AG04449 (cell line): ENCODE data around the gene NRG2.

Source experiments
- CTCF ChIA-PET: fragments of 350-600 bp; formaldehyde crosslinking; extraction: SDS; loops from one replicate; lab custom pipeline; 2021; ENCODE audit warnings: antibody characterized with exemption; lab: Yijun Ruan, JAX
- POLR2A ChIA-PET: fragments of 400-600, 350-600 bp; formaldehyde crosslinking; extraction: SDS; loops from one replicate; lab custom pipeline; 2020; ENCODE audit warnings: antibody characterized with exemption, inconsistent platforms; lab: Yijun Ruan, JAX
- DNase-seq: peaks from one replicate; pipeline ENCODE4 v3.0.0-alpha.2; 2010; ENCODE audit warnings: low read depth, low spot score
- H3K4me3 ChIP-seq: 2 replicates; pipeline ENCODE4 v1.5.1; 2011; ENCODE audit warnings: low read depth, mild to moderate bottlenecking, control low read depth, low read length
- TF ChIP-seq, protein P1 (sequence below): IDR thresholded peaks from one replicate; pipeline ENCODE4 v1.5.1; 2011; ENCODE audit warnings: mild to moderate bottlenecking, moderate library complexity, low read length, control low read depth, inconsistent platforms; ENCODE audit not compliant: insufficient read depth; ENCODE audit errors: missing control alignments

Gene NRG2

DNA sequence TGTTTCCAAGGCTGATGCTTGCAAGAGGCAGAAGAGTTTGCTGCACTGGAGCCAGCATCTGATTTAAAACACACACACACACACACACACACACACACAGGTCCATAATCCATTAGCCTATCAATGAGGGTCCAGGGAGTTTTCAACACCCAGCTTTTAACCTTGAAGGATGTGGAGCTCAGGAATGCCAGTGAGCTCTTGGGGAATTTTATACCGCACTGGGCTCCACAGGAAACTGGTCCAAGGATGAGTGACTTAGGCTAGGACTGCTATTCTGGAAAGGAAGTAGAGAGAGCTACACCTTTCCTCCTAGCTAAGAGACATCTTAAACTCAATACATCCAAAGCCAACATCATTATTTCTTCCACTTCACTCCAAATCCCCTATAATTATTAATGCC is 942 bp upstream of the NRG2 start:
- TF ChIP-seq, protein P1, sequence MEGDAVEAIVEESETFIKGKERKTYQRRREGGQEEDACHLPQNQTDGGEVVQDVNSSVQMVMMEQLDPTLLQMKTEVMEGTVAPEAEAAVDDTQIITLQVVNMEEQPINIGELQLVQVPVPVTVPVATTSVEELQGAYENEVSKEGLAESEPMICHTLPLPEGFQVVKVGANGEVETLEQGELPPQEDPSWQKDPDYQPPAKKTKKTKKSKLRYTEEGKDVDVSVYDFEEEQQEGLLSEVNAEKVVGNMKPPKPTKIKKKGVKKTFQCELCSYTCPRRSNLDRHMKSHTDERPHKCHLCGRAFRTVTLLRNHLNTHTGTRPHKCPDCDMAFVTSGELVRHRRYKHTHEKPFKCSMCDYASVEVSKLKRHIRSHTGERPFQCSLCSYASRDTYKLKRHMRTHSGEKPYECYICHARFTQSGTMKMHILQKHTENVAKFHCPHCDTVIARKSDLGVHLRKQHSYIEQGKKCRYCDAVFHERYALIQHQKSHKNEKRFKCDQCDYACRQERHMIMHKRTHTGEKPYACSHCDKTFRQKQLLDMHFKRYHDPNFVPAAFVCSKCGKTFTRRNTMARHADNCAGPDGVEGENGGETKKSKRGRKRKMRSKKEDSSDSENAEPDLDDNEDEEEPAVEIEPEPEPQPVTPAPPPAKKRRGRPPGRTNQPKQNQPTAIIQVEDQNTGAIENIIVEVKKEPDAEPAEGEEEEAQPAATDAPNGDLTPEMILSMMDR, result no peak
- DNase-seq, result no peak
- ChIA-PET POLR2A (no interaction called here), CTCF (interaction anchor here (0.6 to 2.6 kb wide), 11 partner anchors 9 to 112 kb away, joined by 3 to 7 read pairs (median 4); no protein-coding TSS in a partner anchor)
- H3K4me3 ChIP-seq, result no peak overlapping the region

DNA sequence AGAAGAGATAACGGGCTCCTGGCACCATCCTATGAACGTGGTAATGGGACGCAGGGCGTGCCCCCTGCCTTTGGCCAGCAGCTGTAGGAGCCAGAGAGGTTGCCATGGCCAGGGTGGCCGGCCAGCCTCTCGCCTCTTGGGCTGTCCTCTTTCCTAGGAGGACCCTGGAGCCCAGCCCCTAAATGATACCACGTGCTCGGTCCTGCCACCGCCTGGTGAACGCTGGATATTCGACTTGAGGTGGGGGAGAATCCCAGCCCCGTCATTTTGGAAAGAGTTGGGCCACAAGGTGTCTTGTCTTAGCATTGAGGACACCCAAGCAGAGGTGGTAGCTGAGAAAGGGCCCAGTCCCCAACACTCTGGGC is 391 bp upstream of the NRG2 start:
- ChIA-PET POLR2A (no interaction called here), CTCF (interaction anchor here (0.6 to 2.6 kb wide), 14 partner anchors 9 to 211 kb away, joined by 3 to 7 read pairs (median 4); no protein-coding TSS in a partner anchor)
- DNase-seq, result no peak
- TF ChIP-seq, protein P1, result no peak
- H3K4me3 ChIP-seq, result peak overlapping the region; percentile 63

DNA sequence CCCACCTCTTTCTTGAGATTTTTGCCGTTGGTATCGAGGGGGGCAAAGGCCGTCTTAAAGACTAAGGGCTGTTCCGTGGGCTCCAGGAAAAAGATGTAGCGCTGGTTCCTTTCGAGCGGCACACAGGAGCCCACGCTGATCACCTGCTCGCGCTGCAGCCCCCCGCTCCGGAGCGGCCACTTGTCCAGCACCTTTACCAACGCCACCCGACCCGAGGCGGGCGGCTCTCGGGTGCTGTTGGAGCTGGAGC is 781 bp downstream of the NRG2 start:
- TF ChIP-seq, protein P1, result no peak
- peak overlapping the region; percentile 63 for H3K4me3 ChIP-seq
- CTCF ChIA-PET, result interaction anchor here (1.2 to 1.4 kb wide), 2 partner anchors 102 to 104 kb away, joined by 3 to 4 read pairs; no protein-coding TSS in a partner anchor
- POLR2A ChIA-PET, result no interaction called here
- no peak for DNase-seq

DNA sequence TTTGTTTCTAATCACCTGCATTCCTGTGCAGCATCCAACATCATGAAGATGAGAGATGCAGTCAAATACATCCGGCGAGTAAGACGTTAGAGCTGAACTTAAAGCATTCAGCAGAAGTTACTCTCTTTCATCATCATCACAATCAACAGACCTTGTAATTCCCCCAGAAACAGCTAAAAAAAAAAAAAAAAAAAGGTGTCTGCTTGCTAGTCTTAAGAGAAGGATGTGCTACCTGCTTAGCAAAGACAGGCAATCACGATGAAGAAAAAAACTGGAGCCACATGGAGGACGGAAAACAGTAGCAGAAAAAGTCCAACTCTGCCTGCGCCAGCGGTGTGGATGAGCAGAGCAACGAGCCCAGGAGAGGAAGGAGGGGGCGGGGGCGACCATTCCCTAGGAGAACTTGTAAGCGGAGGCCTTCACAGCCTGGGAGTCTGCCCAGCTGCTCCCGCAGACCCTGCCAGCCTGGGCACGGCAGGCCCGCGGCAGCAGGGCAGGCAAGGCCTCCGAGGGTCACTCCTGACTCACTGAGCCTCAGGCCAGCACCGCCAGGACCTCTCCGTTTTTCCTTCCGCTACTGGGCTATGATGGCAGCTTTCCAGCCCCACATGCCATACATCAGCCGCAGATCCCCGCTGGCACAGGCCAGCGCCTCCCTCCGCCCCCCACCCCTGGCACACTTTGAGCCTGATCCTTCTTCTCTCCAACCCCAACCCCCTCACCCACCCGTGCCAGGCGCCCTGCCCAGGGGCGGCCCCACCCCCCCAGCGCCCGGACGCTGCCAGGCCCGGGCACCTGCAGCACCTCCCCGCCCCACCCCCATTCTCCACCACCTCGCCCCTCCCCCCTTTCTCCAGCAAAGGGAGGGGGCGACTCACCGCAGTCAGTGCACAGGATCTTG is 1.4 kb downstream of the NRG2 start:
- DNase-seq, result no peak
- POLR2A ChIA-PET, result interaction anchor here (0.6 kb wide), 1 partner anchor 15 kb away, joined by 3 read pairs; no protein-coding TSS in a partner anchor
- H3K4me3 ChIP-seq, result peak overlapping the region; percentile 63

DNA sequence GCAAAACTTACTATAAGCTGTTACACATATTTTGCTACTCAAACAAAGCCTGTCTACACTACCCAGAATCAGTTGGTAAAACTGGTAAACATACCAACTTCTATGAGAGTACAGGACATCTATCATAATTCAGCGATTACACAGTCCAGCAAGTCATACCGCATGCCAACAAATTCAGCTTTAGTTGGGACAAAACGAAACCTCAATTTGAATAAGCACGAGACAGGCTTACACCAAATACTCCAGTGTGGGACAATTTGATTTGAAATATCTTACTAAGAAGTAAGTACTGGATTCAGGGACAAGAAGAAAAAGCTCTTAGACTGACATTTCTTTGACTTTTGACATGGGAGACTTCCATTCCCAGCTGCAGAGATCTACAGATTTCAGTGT is 2.0 kb downstream of the NRG2 start:
- ChIA-PET CTCF (interaction anchor here (0.7 to 1.6 kb wide), 9 partner anchors 13 to 253 kb away, joined by 3 to 6 read pairs (median 3); no protein-coding TSS in a partner anchor), POLR2A (interaction anchor here (0.6 kb wide), 1 partner anchor 14 kb away, joined by 3 read pairs; no protein-coding TSS in a partner anchor)
- TF ChIP-seq, protein P1, result no peak
- DNase-seq, result no peak
- H3K4me3 ChIP-seq, result no peak overlapping the region

More for the DNA sequence above, 1.4 kb downstream of the NRG2 start:
- CTCF ChIA-PET, result interaction anchor here (0.7 to 1.6 kb wide), 9 partner anchors 13 to 254 kb away, joined by 3 to 6 read pairs (median 3); no protein-coding TSS in a partner anchor
- TF ChIP-seq, protein P1, result no peak

DNA sequence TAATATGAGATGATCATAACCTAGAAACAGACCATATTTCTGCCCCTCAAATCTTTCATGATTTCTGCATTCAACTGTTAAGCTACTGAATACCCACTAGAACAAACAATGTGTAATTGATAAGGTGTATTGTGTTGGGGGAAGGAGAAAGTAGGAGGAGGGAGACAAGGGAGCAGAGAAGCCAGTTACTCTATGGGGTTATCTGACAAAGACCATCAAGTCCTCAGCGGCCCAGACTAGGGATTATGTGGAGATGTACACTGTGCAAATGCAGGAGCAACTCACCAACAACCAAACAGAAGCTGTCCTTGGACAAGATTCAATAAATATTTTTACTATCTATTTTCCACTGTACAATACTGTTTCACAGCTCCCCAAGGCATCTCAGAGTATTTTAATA is 2.7 kb downstream of the NRG2 start:
- TF ChIP-seq, protein P1, result no peak
- CTCF ChIA-PET, result interaction anchor here (0.8 to 1.6 kb wide), 6 partner anchors 12 to 252 kb away, joined by 3 to 6 read pairs (median 3); no protein-coding TSS in a partner anchor
- POLR2A ChIA-PET, result no interaction called here
- no peak for DNase-seq
- H3K4me3 ChIP-seq, result no peak overlapping the region
